HEK293 (cell line): ENCODE results near the gene CEP76.

Experiments
- GLI4 ChIP-seq: fragments of 450-650 bp; formaldehyde crosslinking; IDR thresholded peaks from 2 replicates; pipeline ENCODE4 v1.5.1; 2016; ENCODE audit warnings: missing biosample characterization, missing genetic modification characterization
- KLF10 ChIP-seq: fragments of 450-650 bp; IDR thresholded peaks from 2 replicates; pipeline ENCODE4 v1.5.1; 2018; ENCODE audit warnings: missing biosample characterization, mild to moderate bottlenecking, missing genetic modification characterization
- MZF1 ChIP-seq: fragments of 450-650 bp; formaldehyde crosslinking; IDR thresholded peaks from 2 replicates; pipeline ENCODE4 v1.5.1; 2017; ENCODE audit warnings: missing biosample characterization, missing genetic modification characterization, borderline replicate concordance
- YY1 ChIP-seq: fragments of 450-650 bp; formaldehyde crosslinking; IDR thresholded peaks from 2 replicates; pipeline ENCODE4 v1.5.1; 2018; ENCODE audit warnings: missing biosample characterization, missing genetic modification characterization
- ZBTB21 ChIP-seq: fragments of 450-650 bp; formaldehyde crosslinking; IDR thresholded peaks from 2 replicates; pipeline ENCODE4 v1.5.1; 2017; ENCODE audit warnings: missing biosample characterization, missing genetic modification characterization
- ZBTB48 ChIP-seq: fragments of 450-650 bp; formaldehyde crosslinking; IDR thresholded peaks from 2 replicates; pipeline ENCODE4 v1.5.1; 2016; ENCODE audit warnings: missing biosample characterization, missing genetic modification characterization
- ZNF175 ChIP-seq: fragments of 450-650 bp; formaldehyde crosslinking; IDR thresholded peaks from 2 replicates; pipeline ENCODE4 v1.5.1; 2016; ENCODE audit warnings: missing biosample characterization, missing genetic modification characterization
- ZNF274 ChIP-seq, 2 experiments: fragments of 200-500 bp in 1 of 2; fragments of 450-650 bp in 1 of 2; sonication (Bioruptor generic) in 1 of 2; formaldehyde crosslinking in 1 of 2; IDR thresholded peaks; 2 replicates each; pipeline versions ENCODE4 v1.5.1 to v1.6.1; 2014 to 2016; ENCODE audit warnings: borderline replicate concordance in 1 of 2, inconsistent platforms in 1 of 2, low read length in 1 of 2, missing biosample characterization in 1 of 2, missing genetic modification characterization in 1 of 2
- ZNF510 ChIP-seq: fragments of 450-650 bp; formaldehyde crosslinking; IDR thresholded peaks from 2 replicates; pipeline ENCODE4 v1.5.1; 2018; ENCODE audit warnings: mild to moderate bottlenecking, missing genetic modification characterization, missing biosample characterization; ENCODE audit not compliant: insufficient replicate concordance
- ZNF544 ChIP-seq: fragments of 450-650 bp; formaldehyde crosslinking; IDR thresholded peaks from 2 replicates; pipeline ENCODE4 v1.5.0; 2017; ENCODE audit warnings: missing biosample characterization, missing genetic modification characterization
- ZNF785 ChIP-seq: fragments of 450-650 bp; formaldehyde crosslinking; IDR thresholded peaks from 2 replicates; pipeline ENCODE4 v1.5.1; 2016; ENCODE audit warnings: missing biosample characterization, missing genetic modification characterization
- TF ChIP-seq, protein P1 (sequence below): fragments of 450-650 bp; formaldehyde crosslinking; IDR thresholded peaks from 2 replicates; pipeline ENCODE4 v1.5.1; 2016; ENCODE audit warnings: missing biosample characterization, missing genetic modification characterization
- TF ChIP-seq, protein P2 (sequence below): fragments of 450-650 bp; formaldehyde crosslinking; IDR thresholded peaks from 2 replicates; pipeline ENCODE4 v1.5.1; 2016; ENCODE audit warnings: missing biosample characterization, missing genetic modification characterization

DNA sequence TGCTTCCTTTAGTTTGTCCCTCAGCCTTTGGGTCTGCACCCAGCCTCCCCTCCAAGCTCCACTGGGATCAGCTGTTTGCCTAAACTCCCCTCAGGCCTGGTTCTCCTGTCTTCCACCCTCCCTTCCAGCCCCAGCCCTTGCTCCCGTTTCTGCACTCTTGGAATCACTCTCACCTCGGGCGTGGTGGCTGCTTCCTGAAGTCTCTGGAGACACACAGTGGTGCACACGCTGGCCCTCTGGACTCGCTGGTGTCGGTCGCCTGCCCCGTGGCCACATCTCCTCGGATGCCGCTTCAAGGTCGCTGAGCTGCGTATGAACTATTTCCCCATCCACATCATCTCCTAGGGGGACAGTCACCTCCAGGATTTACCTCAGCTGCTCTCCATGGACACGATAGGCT is 46.6 kb upstream of the CEP76 start:
- TF ChIP-seq ZNF544 (no peak), ZBTB48 (tag by site-specific recombination) (no peak), ZBTB21 (no peak), MZF1 (tag by site-specific recombination) (no peak), YY1 (no peak), GLI4 (tag by site-specific recombination) (no peak), KLF10 (no peak), ZNF510 (tag by site-specific recombination) (no peak), ZNF175 (no peak), ZNF785 (tag by site-specific recombination) (no peak), ZNF274 (IDR thresholded peaks at IDR 0.05; ENCODE audit: low read length) (no peak), ZNF274 (tag by site-specific recombination; IDR thresholded peaks at IDR 0.05; ENCODE audit: borderline replicate concordance) (no peak)
- TF ChIP-seq, protein P1, sequence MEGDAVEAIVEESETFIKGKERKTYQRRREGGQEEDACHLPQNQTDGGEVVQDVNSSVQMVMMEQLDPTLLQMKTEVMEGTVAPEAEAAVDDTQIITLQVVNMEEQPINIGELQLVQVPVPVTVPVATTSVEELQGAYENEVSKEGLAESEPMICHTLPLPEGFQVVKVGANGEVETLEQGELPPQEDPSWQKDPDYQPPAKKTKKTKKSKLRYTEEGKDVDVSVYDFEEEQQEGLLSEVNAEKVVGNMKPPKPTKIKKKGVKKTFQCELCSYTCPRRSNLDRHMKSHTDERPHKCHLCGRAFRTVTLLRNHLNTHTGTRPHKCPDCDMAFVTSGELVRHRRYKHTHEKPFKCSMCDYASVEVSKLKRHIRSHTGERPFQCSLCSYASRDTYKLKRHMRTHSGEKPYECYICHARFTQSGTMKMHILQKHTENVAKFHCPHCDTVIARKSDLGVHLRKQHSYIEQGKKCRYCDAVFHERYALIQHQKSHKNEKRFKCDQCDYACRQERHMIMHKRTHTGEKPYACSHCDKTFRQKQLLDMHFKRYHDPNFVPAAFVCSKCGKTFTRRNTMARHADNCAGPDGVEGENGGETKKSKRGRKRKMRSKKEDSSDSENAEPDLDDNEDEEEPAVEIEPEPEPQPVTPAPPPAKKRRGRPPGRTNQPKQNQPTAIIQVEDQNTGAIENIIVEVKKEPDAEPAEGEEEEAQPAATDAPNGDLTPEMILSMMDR (tag by site-specific recombination) = no peak
- TF ChIP-seq, protein P2, sequence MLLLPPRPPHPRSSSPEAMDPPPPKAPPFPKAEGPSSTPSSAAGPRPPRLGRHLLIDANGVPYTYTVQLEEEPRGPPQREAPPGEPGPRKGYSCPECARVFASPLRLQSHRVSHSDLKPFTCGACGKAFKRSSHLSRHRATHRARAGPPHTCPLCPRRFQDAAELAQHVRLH = no peak
